ENCODE measurements around the gene MYRFL. TPM values are rescaled to one million over a fixed set of nuclear protein-coding genes. Genes with fewer than 3 reads are reported as not detected.
A peak's percentile ranks its signal among the peaks of the same experiment; 100 is the strongest.

The MYRFL gene
- total RNA-seq, 2 donors from 2014 or later: not detected

GRCh38 chr12:69961246-69961645, 136.2 kb downstream of the MYRFL start:
- no peak for DNase-seq (ENCODE audit: low spot score)
- no peak for TF ChIP-seq CTCF (IDR thresholded peaks at IDR 0.05)
- no peaks in the 10 kb centered on the region for H3K27me3 ChIP-seq
- H3K4me3 ChIP-seq: no peak overlapping the region
- H3K9me3 ChIP-seq: no peaks in the 10 kb centered on the region
- H3K27ac ChIP-seq: no peak overlapping the region
- peaks cover 0 to 8% of the 10 kb centered on the region in 2 donors for H3K4me1 ChIP-seq
- H3K36me3 ChIP-seq: no peaks in the 10 kb centered on the region

GRCh38 chr12:69966409-69966808, 141.4 kb downstream of the MYRFL start:
- H3K9me3 ChIP-seq: no peaks in the 10 kb centered on the region
- H3K4me3 ChIP-seq: no peak overlapping the region
- H3K36me3 ChIP-seq: no peaks in the 10 kb centered on the region
- peak overlapping the region in 1 of 2 donors; percentile 64 for H3K27ac ChIP-seq
- peak; percentile 69 for DNase-seq (ENCODE audit: low spot score)
- H3K27me3 ChIP-seq: no peaks in the 10 kb centered on the region
- no peak for TF ChIP-seq CTCF (IDR thresholded peaks at IDR 0.05)
- H3K4me1 ChIP-seq: peaks cover 0 to 17% of the 10 kb centered on the region in 2 donors

GRCh38 chr12:69966839-69967238, 141.8 kb downstream of the MYRFL start:
- no peak for DNase-seq (ENCODE audit: low spot score)

GRCh38 chr12:69969011-69969410, 144.0 kb downstream of the MYRFL start:
- Histone ChIP-seq H3K4me3 (no peak overlapping the region), H3K27ac (no peak overlapping the region), H3K4me1 (peaks cover 0 to 17% of the 10 kb centered on the region in 2 donors), H3K27me3 (no peaks in the 10 kb centered on the region), H3K9me3 (no peaks in the 10 kb centered on the region), H3K36me3 (no peaks in the 10 kb centered on the region)
- DNase-seq (ENCODE audit: low spot score): no peak
- TF ChIP-seq CTCF (IDR thresholded peaks at IDR 0.05): no peak

More at GRCh38 chr12:69966839-69967238, 141.8 kb downstream of the MYRFL start:
- no peaks in the 10 kb centered on the region for H3K27me3 ChIP-seq
- H3K9me3 ChIP-seq: no peaks in the 10 kb centered on the region
- peak overlapping the region in 1 of 2 donors; percentile 64 for H3K27ac ChIP-seq
- H3K4me3 ChIP-seq: no peak overlapping the region
- TF ChIP-seq CTCF (IDR thresholded peaks at IDR 0.05): no peak
- no peaks in the 10 kb centered on the region for H3K36me3 ChIP-seq
- H3K4me1 ChIP-seq: peaks cover 0 to 17% of the 10 kb centered on the region in 2 donors

GRCh38 chr12:69972136-69972535, 147.1 kb downstream of the MYRFL start:
- H3K4me1 ChIP-seq: no peaks in the 10 kb centered on the region
- DNase-seq (ENCODE audit: low spot score): no peak
- H3K9me3 ChIP-seq: no peaks in the 10 kb centered on the region
- no peak overlapping the region for H3K27ac ChIP-seq
- no peaks in the 10 kb centered on the region for H3K36me3 ChIP-seq
- H3K4me3 ChIP-seq: no peak overlapping the region
- no peaks in the 10 kb centered on the region for H3K27me3 ChIP-seq
- no peak for TF ChIP-seq CTCF (IDR thresholded peaks at IDR 0.05)

- no peak overlapping the region for H3K27ac ChIP-seq
- no peaks in the 10 kb centered on the region for H3K9me3 ChIP-seq
- H3K4me1 ChIP-seq: no peaks in the 10 kb centered on the region
- no peaks in the 10 kb centered on the region for H3K27me3 ChIP-seq
- DNase-seq (ENCODE audit: low spot score): no peak
- no peaks in the 10 kb centered on the region for H3K36me3 ChIP-seq
- TF ChIP-seq CTCF (IDR thresholded peaks at IDR 0.05): no peak
- no peak overlapping the region for H3K4me3 ChIP-seq
Measured at GRCh38 chr12:69978020-69978419, 153.0 kb downstream of the MYRFL start.
